Midbrain (tissue), 1 donor: Measurements from ENCODE around the gene NAB2.

ENCODE experiments used
- DNase-seq: peaks from one replicate; lab custom pipeline; 2025; lab: John Stamatoyannopoulos, UW

Gene NAB2

GRCh38 chr12:57131896-57132744 lies 43.2 kb downstream of the NAB2 start:
- DNase-seq, result no peak

GRCh38 chr12:57133013-57133569 lies 44.2 kb downstream of the NAB2 start:
- no peak for DNase-seq

- peak; percentile 37 for DNase-seq
Observed at GRCh38 chr12:57133916-57134315, 45.0 kb downstream of the NAB2 start.

- DNase-seq, result no peak
Observed at GRCh38 chr12:57134949-57135348, 46.0 kb downstream of the NAB2 start.

GRCh38 chr12:57135527-57136326 lies 46.8 kb downstream of the NAB2 start:
- peak; percentile 77 for DNase-seq

- DNase-seq, result no peak
Observed at GRCh38 chr12:57138526-57139272, 49.8 kb downstream of the NAB2 start.

GRCh38 chr12:57139796-57140649 lies 51.1 kb downstream of the NAB2 start:
- DNase-seq, result no peak

GRCh38 chr12:57141249-57141648 lies 52.3 kb downstream of the NAB2 start:
- DNase-seq, result no peak

- DNase-seq, result no peak
Observed at GRCh38 chr12:57142121-57142520, 53.2 kb downstream of the NAB2 start.

- DNase-seq, result peak; percentile 50
Observed at GRCh38 chr12:57142727-57143126, 53.8 kb downstream of the NAB2 start.

- DNase-seq, result no peak
Observed at GRCh38 chr12:57143454-57143853, 54.5 kb downstream of the NAB2 start.
